Neural cell (in vitro differentiated cells): ENCODE data around the gene KAT8.

Experiments
- CTCF ChIP-seq: fragments of 450-650 bp; IDR thresholded peaks from 2 replicates; pipeline ENCODE4 v1.5.1; 2014; ENCODE audit warnings: antibody characterized with exemption, mild to moderate bottlenecking, moderate library complexity; ENCODE audit not compliant: poor library complexity, severe bottlenecking
- EP300 ChIP-seq: fragments of 450-650 bp; conservative IDR thresholded peaks from 2 replicates; pipeline ENCODE4 v1.6.1; 2014; ENCODE audit warnings: antibody characterized with exemption, mild to moderate bottlenecking, moderate library complexity; ENCODE audit not compliant: poor library complexity, severe bottlenecking
- EZH2 ChIP-seq: fragments of 200-600, 300-800 bp; shearing (Covaris generic), sonication (generic); IDR thresholded peaks from 2 replicates; pipeline ENCODE4 v1.6.1; 2014; ENCODE audit warnings: antibody characterized with exemption, low read length, borderline replicate concordance, mild to moderate bottlenecking; ENCODE audit not compliant: insufficient read depth, poor library complexity, severe bottlenecking
- POLR2AphosphoS5 ChIP-seq: IDR thresholded peaks from 2 replicates; pipeline ENCODE4 v1.6.1; 2012
- RAD21 ChIP-seq: fragments of 450-650 bp; conservative IDR thresholded peaks from 2 replicates; pipeline ENCODE4 v1.6.1; 2014; ENCODE audit warnings: antibody characterized with exemption, mild to moderate bottlenecking, moderate library complexity
- REST ChIP-seq: IDR thresholded peaks from 2 replicates; pipeline ENCODE4 v1.6.1; 2012; ENCODE audit warnings: borderline replicate concordance
- TAF1 ChIP-seq: IDR thresholded peaks from 2 replicates; pipeline ENCODE4 v1.6.1; 2012; ENCODE audit warnings: low read depth

GRCh38 chr16:31076319-31076718 is 41.1 kb upstream of the KAT8 start:
- no peak for TF ChIP-seq CTCF
- no peak for TF ChIP-seq REST
- no peak for TF ChIP-seq TAF1
- no peak for TF ChIP-seq POLR2AphosphoS5
- no peak for TF ChIP-seq EP300
- no peak for TF ChIP-seq EZH2
- no peak for TF ChIP-seq RAD21
